Neural progenitor cell (in vitro differentiated cells): ENCODE measurements around the gene LCP1. TPM values are rescaled to one million over a fixed set of nuclear protein-coding genes. Genes with fewer than 3 reads are reported as not detected.

ENCODE experiments used
- DNase-seq: peaks from one replicate; pipeline ENCODE4 v3.0.0-alpha.2; 2016; ENCODE audit warnings: low spot score
- H2AFZ ChIP-seq: fragments of 200-600 bp; sonication (generic); replicated peaks from 2 replicates; pipeline ENCODE4 v1.6.1; 2016; ENCODE audit warnings: antibody characterized with exemption
- H3F3A ChIP-seq: fragments of 200-600 bp; sonication (generic); 2 replicates; pipeline ENCODE4 v1.6.1; 2016; ENCODE audit warnings: antibody characterized with exemption, low read depth
- H3K27ac ChIP-seq: fragments of 200-600 bp; sonication (generic); 2 replicates; pipeline ENCODE4 v1.5.1; 2016; ENCODE audit warnings: mild to moderate bottlenecking
- H3K27me3 ChIP-seq: fragments of 200-600 bp; sonication (generic); 2 replicates; pipeline ENCODE4 v1.6.1; 2016; ENCODE audit warnings: mild to moderate bottlenecking, moderate library complexity
- H3K36me3 ChIP-seq: fragments of 200-600 bp; sonication (generic); 2 replicates; pipeline ENCODE4 v1.5.1; 2016
- H3K4me1 ChIP-seq: fragments of 200-600 bp; sonication (generic); 2 replicates; pipeline ENCODE4 v1.6.1; 2016; ENCODE audit warnings: mixed run types
- H3K4me2 ChIP-seq: fragments of 200-600 bp; sonication (generic); 2 replicates; pipeline ENCODE4 v1.6.1; 2016
- H3K4me3 ChIP-seq: fragments of 200-600 bp; sonication (generic); 2 replicates; pipeline ENCODE4 v1.5.1; 2016
- H3K79me2 ChIP-seq: fragments of 200-600 bp; sonication (generic); 2 replicates; pipeline ENCODE4 v1.6.1; 2016; ENCODE audit warnings: low read depth
- H3K9ac ChIP-seq: fragments of 200-600 bp; sonication (generic); 2 replicates; pipeline ENCODE4 v1.6.1; 2016
- H3K9me3 ChIP-seq: fragments of 200-600 bp; sonication (generic); 2 replicates; pipeline ENCODE4 v1.5.1; 2016; ENCODE audit warnings: low read depth
- H4K20me1 ChIP-seq: fragments of 200-600 bp; sonication (generic); 2 replicates; pipeline ENCODE4 v1.6.1; 2016; ENCODE audit warnings: low read depth
- H3K27ac Mint-ChIP-seq: 3 replicates; pipeline ENCODE4 v1.8.0; 2021; ENCODE audit warnings: mixed read lengths
- H3K27me3 Mint-ChIP-seq: 2 replicates; pipeline ENCODE4 v1.8.0; 2022; ENCODE audit warnings: low read depth, mild to moderate bottlenecking, inconsistent platforms, moderate library complexity, mixed read lengths; ENCODE audit not compliant: insufficient read depth
- H3K36me3 Mint-ChIP-seq: 3 replicates; pipeline ENCODE4 v1.8.0; 2021; ENCODE audit warnings: mixed read lengths
- H3K4me1 Mint-ChIP-seq: 3 replicates; pipeline ENCODE4 v1.8.0; 2021; ENCODE audit warnings: mixed read lengths
- H3K4me3 Mint-ChIP-seq: 3 replicates; pipeline ENCODE4 v1.8.0; 2021; ENCODE audit warnings: mild to moderate bottlenecking, moderate library complexity, mixed read lengths
- H3K9me3 Mint-ChIP-seq: 3 replicates; pipeline ENCODE4 v1.8.0; 2020; ENCODE audit warnings: mixed read lengths
- CTCF ChIP-seq: fragments of 200-600 bp; sonication (generic); IDR thresholded peaks from 2 replicates; pipeline ENCODE4 v1.5.1; 2017; ENCODE audit warnings: antibody characterized with exemption, mild to moderate bottlenecking
- EZH2 ChIP-seq: fragments of 200-600 bp; sonication (generic); IDR thresholded peaks from 2 replicates; pipeline ENCODE4 v1.6.1; 2017; ENCODE audit warnings: antibody characterized with exemption, mild to moderate bottlenecking, moderate library complexity
- EZH2phosphoT487 ChIP-seq: fragments of 200-600 bp; sonication (generic); IDR thresholded peaks from 2 replicates; pipeline ENCODE4 v1.6.1; 2017; ENCODE audit warnings: antibody characterized with exemption
- total RNA-seq: library from RNA; depleted of rRNA; stranded (reverse); fragments of >200 nt; gene quantifications from 2 replicates; pipeline ENCODE4 v1.2.3, GENCODE V29; 2015; ENCODE audit warnings: low replicate concordance

The LCP1 gene
- total RNA-seq, 1 donor from 2014 or later, result 2.2 TPM

GRCh38 chr13:46121033-46121432, 60.9 kb downstream of the LCP1 start:
- no peak overlapping the region for H3K27ac ChIP-seq
- H3K4me2 ChIP-seq, result no peak overlapping the region
- no peaks in the 10 kb centered on the region for H3K79me2 ChIP-seq
- peaks cover 3% of the 10 kb centered on the region for H3K27me3 Mint-ChIP-seq
- no peaks in the 10 kb centered on the region for H3K9me3 ChIP-seq
- peaks cover 26% of the 10 kb centered on the region for H3K4me1 Mint-ChIP-seq
- no peaks in the 10 kb centered on the region for H3K27me3 ChIP-seq
- H3K4me3 ChIP-seq, result no peak overlapping the region
- H3K36me3 ChIP-seq, result no peaks in the 10 kb centered on the region
- peaks cover 2% of the 10 kb centered on the region for H3K9me3 Mint-ChIP-seq
- H3K4me3 Mint-ChIP-seq, result no peak overlapping the region
- H2AFZ ChIP-seq, result no peak overlapping the region
- no peak overlapping the region for H3K27ac Mint-ChIP-seq
- no peaks in the 10 kb centered on the region for H4K20me1 ChIP-seq
- no peaks in the 10 kb centered on the region for H3K36me3 Mint-ChIP-seq
- TF ChIP-seq EZH2 (no peak), EZH2phosphoT487 (no peak), CTCF (no peak)
- no peaks in the 10 kb centered on the region for H3F3A ChIP-seq
- no peak for DNase-seq
- no peaks in the 10 kb centered on the region for H3K4me1 ChIP-seq
- H3K9ac ChIP-seq, result no peak overlapping the region

GRCh38 chr13:46119883-46120614, 61.9 kb downstream of the LCP1 start:
- no peak for DNase-seq
- peaks cover 26% of the 10 kb centered on the region for H3K4me1 Mint-ChIP-seq
- H3K27me3 Mint-ChIP-seq, result peaks cover 3% of the 10 kb centered on the region

GRCh38 chr13:46116653-46117502, 65.1 kb downstream of the LCP1 start:
- H3K4me2 ChIP-seq, result no peak overlapping the region
- H3K27ac ChIP-seq, result no peak overlapping the region
- Mint-ChIP-seq H3K9me3 (peaks cover 2% of the 10 kb centered on the region), H3K27ac (no peak overlapping the region), H3K4me1 (peaks cover 28% of the 10 kb centered on the region), H3K27me3 (peaks cover 3% of the 10 kb centered on the region), H3K36me3 (no peaks in the 10 kb centered on the region), H3K4me3 (no peak overlapping the region)
- TF ChIP-seq CTCF, result no peak
- TF ChIP-seq EZH2, result no peak
- no peak for TF ChIP-seq EZH2phosphoT487
- H3K4me3 ChIP-seq, result no peak overlapping the region
- H3K27me3 ChIP-seq, result no peaks in the 10 kb centered on the region
- H3K9ac ChIP-seq, result no peak overlapping the region
- no peaks in the 10 kb centered on the region for H3K4me1 ChIP-seq
- H3K9me3 ChIP-seq, result no peaks in the 10 kb centered on the region
- H3K79me2 ChIP-seq, result no peaks in the 10 kb centered on the region
- no peak for DNase-seq
- H2AFZ ChIP-seq, result no peak overlapping the region
- H3K36me3 ChIP-seq, result no peaks in the 10 kb centered on the region
- H3F3A ChIP-seq, result no peaks in the 10 kb centered on the region
- H4K20me1 ChIP-seq, result no peaks in the 10 kb centered on the region

More at GRCh38 chr13:46119883-46120614, 61.9 kb downstream of the LCP1 start:
- Histone ChIP-seq H3K9me3 (no peaks in the 10 kb centered on the region), H2AFZ (no peak overlapping the region), H3K79me2 (no peaks in the 10 kb centered on the region), H3K4me1 (no peaks in the 10 kb centered on the region), H3F3A (no peaks in the 10 kb centered on the region), H4K20me1 (no peaks in the 10 kb centered on the region), H3K4me3 (no peak overlapping the region), H3K9ac (no peak overlapping the region), H3K36me3 (no peaks in the 10 kb centered on the region), H3K27ac (no peak overlapping the region), H3K4me2 (no peak overlapping the region), H3K27me3 (no peaks in the 10 kb centered on the region)
- Mint-ChIP-seq H3K27ac (no peak overlapping the region), H3K36me3 (no peaks in the 10 kb centered on the region), H3K9me3 (peaks cover 2% of the 10 kb centered on the region), H3K4me3 (no peak overlapping the region)
- TF ChIP-seq CTCF (no peak), EZH2phosphoT487 (no peak), EZH2 (no peak)
